HuH-7.5 (cell line): ENCODE data around the gene HOXB1.
"Not testable (repeated sequence)": the region's sequence is repeated elsewhere in the genome, so short reads cannot be mapped to it uniquely, and the experiment has no call there.

Experiments
- DNase-seq: peaks from one replicate; pipeline ENCODE4 v3.0.0; 2011; ENCODE audit warnings: low spot score

The HOXB1 gene

DNA sequence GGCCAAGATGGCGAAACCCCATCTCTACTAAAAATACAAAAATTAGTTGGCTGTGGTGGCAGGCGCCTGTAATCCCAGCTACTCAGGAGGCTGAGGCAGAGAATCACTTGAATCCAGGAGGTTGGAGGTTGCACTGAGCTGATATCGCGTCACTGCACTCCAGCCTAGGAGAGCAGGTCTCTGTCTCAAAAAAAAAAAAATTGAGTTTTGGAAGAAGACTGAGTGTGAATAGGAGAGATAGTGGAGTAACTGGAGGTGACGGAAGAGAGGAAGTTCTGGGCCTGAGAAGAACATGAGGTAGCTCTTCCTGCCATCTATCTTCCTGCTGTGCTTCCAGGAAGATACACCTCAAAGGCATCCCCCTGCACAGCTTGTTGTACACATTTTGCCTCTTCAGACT, 11.4 kb downstream of the HOXB1 start:
- no peak for DNase-seq

- no peak for DNase-seq
Observed at GRCh38 chr17:48517478-48517877, 13.3 kb downstream of the HOXB1 start.

- DNase-seq: no peak
Observed at GRCh38 chr17:48515925-48516900, 14.6 kb downstream of the HOXB1 start.

DNA sequence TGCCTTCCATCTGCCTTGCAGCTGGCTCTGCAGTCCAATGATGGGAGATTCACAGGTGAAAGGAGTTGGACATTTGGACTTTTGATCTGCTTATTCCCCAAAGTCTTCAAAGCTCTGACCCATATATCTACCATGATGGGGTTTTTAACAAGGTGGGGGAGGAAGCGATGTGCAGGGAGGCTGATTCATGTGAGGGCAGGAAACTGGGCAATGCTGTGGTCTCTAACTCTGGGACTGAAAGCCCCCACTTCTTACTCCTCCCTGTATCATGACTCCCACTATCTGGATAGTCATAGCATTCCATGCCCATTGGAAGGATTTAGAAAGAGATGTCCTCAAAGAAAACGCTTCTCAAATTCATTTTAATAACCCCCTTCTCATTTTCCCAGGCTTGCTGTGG, 16.3 kb downstream of the HOXB1 start:
- DNase-seq: no peak

GRCh38 chr17:48513666-48514455, 16.9 kb downstream of the HOXB1 start:
- no peak for DNase-seq

DNA sequence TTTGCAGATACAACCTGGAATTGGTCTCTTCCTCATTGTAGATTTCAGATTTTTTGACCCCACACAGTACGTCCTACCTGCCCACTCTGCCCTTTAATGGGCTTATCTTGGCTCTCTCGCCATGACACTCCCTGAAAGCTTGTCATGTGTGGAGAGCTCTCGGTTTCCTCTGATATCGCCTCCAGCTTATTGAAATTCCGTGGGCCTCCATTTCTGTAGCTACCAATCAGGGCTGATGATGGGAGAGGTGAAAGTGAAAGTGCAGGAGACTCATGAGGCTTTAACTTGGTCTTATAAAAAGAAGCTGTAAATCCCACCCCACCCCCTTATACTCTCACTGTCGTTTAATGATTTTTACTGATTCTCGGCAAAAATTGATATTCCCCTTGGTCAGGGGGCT, 17.7 kb downstream of the HOXB1 start:
- DNase-seq: no peak

- no peak for DNase-seq
Observed at GRCh38 chr17:48510761-48511604, 19.8 kb downstream of the HOXB1 start.

DNA sequence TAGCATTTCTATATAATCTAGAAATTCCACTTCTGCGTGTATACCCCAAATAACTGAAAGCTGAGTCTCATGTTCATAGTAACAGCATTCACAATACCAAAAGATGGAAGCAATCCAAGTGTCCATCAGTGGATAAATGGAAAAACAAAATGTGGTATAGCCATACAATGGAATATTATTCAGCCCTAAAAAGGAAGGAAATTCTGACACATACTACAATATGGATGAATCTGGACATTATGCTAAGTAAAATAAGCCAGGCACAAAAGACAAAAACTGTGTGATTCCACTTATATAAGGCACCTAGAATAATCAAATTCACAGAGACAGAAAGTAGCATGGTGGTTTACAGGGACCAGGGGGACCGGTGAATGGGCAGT, 20.4 kb downstream of the HOXB1 start:
- DNase-seq: no peak

DNA sequence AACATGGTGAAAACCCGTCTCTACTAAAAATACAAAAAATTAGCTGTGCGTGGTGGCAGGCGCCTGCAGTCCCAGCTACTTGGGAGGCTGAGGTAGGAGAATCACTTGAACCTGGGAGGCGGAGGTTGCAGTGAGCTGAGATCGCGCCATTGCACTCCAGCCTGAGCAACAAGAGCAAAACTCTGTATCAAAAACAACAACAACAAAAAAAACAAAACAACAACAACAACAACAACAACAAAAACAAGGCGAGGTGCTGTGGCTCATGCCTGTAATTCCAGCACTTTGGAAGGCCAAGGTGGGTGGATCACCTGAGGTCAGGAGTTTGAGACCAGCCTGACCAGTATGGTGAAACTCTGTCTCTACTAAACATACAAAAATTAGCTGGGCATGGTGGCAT, 21.1 kb downstream of the HOXB1 start:
- not testable (repeated sequence) for DNase-seq

GRCh38 chr17:48506246-48506645, 24.6 kb downstream of the HOXB1 start:
- DNase-seq: no peak

DNA sequence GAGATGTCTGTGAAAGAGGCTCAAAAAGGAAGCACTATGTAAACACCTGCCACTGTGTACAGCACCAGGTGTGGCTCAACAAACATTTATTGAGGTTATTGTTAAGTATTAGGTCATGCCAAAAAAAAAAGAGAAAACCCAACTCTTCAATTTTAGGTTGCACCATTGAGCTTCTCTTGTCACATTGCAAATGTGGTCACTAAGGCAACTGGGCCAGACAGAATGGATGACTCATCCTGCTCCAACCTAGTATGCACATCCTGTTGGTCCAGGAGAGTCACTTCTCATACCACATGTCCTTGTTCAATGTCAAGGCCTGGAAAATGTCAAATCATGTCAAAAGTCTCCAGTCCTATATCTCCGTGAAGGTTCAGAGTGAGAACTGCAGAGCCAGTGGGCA, 25.0 kb downstream of the HOXB1 start:
- DNase-seq: no peak

DNA sequence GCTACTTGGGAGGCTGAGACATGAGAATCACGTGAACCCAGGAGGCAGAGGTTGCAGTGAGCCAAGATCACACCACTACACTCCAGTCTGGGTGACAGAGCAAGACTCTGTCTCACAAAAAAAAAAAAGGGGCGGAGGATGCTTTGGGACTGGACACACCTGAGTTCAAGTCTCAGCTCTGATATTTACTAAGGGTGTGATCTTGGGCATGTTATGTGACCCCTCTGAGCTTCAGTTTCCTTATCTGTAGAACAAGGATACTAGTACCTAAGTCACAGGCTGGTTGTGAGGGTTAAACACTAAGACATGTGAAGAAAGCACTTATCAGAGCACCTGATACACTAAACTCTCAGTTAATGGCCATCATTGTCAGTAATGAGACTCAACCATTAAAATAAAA, 25.9 kb downstream of the HOXB1 start:
- no peak for DNase-seq

DNA sequence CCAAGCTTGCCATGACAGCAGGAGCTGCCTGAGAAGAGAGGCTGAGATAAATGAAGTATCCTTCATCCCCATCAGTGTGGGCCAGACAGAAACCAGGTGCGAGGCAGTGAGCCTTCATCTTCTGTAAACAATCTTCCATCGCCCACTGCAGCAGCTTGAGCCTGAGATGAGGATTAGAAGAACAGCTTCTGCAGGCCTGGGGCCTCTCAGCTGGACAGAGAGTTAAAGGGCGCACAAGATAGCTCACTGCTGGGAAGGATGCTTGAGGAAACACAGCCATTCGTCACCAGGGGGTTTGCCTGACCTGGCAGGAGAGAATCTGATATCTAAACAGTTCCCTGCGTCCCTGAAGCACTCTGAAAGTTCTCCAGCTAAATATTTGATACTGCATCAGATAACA, 27.1 kb downstream of the HOXB1 start:
- no peak for DNase-seq

DNA sequence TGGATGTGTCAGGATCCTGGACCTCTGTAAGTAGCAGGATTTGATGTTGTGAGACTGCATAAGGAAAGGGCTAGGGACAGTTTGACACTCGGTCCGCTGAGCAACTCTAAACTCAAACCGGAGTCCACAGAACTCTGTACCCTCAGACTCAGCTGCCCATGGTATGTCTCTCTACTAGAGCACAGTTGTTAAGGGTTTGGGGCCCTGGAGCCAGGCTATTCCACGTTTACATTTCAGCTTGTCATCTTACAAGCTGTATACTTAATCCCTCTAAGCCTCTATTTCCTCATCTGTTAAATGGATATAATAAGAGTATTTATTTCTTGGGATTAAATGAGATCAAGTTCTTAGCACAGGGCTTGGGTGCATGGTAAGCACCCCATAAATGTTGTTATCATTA, 27.9 kb downstream of the HOXB1 start:
- DNase-seq: no peak

GRCh38 chr17:48502312-48502711, 28.5 kb downstream of the HOXB1 start:
- no peak for DNase-seq

- DNase-seq: no peak
Observed at GRCh38 chr17:48500435-48501426, 30.1 kb downstream of the HOXB1 start.

DNA sequence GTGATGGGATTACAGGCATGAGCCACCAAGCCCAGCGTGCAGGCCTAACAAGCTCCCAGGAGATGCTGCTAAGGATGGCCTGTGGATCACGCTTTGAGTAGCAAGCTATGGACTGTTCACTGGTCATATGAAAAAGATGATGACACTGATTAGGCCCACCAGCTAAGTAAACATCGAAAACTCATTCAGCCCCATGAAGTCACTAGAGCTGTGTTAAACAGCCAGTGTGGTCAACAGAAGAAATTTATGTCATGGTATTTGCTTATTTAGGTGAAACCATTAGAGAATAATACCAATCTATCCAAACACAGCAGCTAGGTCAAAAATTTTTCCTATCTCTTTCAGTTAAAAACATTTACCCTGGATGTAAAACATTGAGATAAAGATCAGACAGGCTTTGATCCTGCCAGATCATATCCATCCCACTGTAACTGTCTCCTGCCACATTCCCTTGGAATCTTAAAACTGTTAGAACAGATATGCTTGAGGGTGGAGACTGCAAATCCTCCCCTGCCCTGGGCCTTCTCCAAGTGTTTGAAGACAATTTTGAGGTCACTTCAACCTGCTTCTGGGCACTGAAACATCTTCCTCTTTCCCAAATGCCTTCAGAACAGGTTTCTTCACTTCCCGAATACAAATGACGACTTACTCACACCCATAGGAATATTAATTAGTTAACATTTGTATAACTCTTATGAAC, 30.9 kb downstream of the HOXB1 start:
- no peak for DNase-seq

- no peak for DNase-seq
Observed at GRCh38 chr17:48499248-48499647, 31.6 kb downstream of the HOXB1 start.

DNA sequence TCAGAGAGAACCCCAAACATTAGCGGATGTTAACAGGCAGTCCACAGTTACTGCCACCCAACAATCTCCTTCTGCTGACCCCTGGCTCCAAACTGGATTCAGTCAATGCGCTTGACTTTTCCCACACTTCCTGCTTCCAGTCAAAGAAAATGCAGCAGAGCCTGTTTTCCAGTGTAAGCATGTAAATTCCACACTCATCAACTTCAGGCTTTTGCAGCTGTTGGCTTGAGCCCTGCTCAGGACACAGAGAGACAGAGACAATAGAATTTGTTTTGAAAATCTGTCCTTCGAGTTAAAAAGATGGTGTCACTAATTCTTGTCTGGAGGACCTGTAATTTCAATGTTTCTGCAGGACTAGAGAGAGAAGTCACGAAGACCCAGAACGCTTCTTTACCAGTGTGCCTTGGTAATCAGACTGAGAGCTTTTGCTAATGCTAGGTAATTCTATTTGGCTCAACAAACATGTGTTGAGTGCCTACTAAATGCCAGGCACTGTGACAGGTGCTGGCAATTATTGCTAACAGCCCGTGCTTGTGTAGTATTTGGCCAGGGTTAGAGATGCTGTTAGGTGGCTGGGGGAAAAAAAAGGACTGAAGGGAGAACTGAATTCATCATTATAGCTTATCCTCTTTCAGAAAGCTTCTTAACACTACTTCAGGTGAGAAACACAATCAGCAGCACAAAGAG, 32.5 kb downstream of the HOXB1 start:
- DNase-seq: no peak

GRCh38 chr17:48497103-48497502, 33.7 kb downstream of the HOXB1 start:
- DNase-seq: no peak
